HG02884 (cell line): ENCODE results near the gene SPATS2L.
"Not testable (repeated sequence)": the region's sequence is repeated elsewhere in the genome, so short reads cannot be mapped to it uniquely, and the experiment has no call there.

Experiments used
- ATAC-seq: cut with Tn5 transposase; IDR thresholded peaks from one replicate; pipeline ENCODE4 v1.9.1; 2021; ENCODE audit warnings: mild to moderate bottlenecking, moderate library complexity; ENCODE audit not compliant: unreplicated experiment

Gene SPATS2L

DNA sequence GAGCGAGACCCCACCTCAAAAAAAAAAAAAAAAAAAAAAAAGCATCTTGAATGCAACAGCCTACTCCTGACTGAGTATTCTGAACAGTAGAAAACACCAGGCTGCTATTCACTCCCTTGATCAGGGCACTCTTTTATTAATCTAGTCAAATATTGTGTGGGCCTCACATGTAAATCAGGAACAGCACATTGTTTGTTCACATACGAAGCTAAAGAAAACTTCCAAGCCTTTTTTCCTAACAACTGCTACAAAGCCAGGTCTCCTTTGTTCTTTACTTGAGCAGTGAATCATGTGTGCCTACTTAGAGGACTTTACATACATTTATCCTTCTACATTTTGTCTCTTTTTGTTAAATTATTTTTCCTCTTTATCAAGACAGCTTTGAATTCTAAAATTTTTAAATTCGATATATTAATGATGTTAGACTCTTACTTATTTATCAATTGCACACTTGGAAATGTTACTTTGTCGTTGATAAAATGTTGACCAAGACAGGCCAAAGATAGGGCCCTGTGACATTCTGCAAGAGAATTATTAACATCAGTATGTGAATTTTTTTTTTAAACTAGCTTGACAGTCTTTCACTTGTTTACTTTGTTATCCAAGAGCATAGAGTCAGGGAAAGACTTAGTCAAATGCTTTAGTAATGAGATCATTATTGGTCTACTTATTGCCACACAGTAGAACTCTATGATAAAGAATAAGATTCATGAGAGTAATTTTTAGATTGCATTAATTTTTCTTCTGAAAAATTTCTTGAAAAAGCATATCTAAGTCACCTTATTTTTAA is 13.2 kb downstream of the SPATS2L start:
- ATAC-seq = no peak

DNA sequence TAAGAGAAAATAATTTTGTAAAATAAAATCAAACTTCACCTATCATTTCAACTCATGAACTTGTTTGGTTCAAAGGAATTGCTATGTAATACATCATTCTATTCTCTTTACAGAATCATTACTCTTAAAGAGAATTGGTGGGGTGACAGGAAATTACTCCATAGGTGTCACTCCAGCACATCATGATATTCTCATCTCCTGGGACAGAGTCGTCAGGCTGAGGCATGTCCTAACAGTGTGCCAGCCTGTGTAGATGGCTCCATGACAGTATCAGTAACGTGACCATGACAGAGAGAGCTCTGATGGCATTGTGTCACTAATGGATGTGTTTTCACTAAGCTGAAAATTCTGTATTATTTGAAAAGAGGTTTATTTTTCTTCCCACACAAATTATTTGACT is 13.9 kb downstream of the SPATS2L start:
- no peak for ATAC-seq

DNA sequence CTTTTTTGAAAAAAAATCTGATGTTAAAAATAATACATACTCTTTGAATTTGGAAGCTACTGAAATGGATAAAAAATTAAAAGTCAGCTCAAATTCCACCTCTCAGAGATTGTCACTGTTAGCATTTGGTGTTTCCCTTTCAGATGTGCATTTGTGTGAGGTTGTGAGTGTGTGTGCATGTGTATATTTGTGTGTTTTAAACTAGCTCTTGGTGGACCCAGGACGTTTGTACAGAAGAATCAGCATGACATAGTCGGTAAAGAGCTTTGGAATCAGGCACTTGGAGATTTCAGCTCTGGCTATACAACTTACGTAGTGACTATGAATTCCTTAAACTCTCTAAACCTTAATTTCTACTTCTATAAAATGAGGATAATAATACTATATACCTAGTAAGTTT is 14.5 kb downstream of the SPATS2L start:
- no peak for ATAC-seq

DNA sequence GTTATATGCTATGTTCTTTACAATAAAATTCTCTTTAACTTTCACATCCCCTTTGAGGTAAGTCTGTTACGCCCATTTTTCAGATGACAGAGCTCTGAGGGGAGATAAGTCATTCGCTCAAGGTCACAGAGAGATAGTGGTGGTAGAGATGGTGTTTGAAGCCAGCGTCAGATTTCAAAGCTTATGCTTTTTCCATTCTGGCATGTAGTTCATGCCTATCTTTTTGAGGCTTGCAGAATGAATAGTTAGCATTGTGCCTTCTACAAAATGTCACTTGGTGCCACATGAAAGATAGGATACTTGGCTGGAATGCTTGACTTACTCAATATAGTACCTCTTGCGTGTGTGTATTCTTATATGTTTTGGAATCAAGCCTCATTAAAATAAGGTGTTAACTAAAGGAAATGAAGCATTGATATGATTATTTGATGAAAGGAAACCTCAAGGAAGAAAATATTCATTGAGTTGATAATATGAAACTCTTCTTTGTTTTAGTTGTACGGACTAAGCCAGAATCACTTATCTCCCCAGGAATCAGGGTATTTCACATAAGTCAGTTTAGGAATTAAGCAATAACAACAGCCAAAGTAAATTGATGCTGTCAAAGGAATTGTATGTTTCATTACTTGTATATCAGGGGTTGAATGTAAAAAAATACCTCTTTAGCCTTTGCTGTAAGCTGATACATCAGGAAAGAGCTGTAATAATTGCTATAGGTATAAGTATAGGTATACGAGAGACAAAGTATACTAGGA is 15.5 kb downstream of the SPATS2L start:
- ATAC-seq = no peak

DNA sequence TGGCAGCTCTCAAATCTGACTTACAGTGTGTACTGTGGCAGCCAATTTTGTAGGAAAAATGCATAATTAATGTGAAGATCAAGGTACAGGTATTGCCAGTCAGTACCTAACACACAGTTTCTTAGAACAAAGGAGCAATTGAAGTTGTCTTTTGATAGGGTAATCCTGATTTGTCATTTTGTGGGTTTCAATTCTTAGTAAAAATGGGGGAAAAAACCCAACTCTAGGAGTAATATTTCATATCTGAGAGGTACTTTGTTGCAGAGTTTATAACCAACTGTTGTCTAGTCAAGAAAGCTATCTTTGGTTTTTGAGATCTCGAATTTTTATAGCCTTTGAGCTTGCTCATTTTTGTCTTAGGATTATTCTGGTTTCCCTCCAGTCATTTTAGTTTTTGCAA is 16.1 kb downstream of the SPATS2L start:
- no peak for ATAC-seq

DNA sequence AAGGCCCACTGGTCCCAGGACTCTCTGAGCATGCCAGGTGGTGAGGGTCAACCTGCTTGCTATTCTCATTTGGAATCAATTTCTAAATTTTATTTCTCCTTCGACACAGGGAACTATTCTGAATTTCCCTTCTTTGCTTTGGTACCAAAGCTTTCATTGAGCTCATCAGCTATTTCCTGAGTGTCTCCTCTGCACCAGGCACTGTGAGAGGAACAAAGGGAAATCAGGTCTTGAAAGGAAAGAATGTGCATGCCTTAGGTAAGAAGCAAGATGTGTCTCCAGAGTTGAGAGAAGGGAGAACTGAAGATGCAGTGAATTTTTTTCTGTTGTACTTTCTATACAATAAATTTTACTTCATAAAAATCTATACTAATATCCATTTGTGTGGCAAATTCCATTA is 17.9 kb downstream of the SPATS2L start:
- ATAC-seq = no peak

DNA sequence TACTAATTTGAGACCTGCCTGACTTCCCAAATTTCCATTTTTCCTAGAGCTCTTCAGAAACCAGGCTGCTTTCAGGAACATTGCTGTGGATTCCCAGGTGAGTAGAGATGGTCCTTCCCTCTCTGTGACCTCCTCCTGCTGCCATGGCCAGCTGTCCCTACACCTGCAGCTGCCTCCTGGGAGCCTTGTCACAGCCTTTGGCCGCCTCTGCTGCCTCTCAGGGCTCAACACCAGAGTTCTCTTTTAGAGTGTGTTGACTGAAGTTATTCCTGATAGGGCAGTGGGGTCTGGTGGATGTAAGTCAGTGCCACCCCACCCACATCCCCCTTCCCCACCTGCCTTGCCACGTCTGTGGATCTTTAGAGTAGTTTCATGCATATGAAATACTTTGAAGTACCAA is 22.9 kb downstream of the SPATS2L start:
- ATAC-seq = no peak

DNA sequence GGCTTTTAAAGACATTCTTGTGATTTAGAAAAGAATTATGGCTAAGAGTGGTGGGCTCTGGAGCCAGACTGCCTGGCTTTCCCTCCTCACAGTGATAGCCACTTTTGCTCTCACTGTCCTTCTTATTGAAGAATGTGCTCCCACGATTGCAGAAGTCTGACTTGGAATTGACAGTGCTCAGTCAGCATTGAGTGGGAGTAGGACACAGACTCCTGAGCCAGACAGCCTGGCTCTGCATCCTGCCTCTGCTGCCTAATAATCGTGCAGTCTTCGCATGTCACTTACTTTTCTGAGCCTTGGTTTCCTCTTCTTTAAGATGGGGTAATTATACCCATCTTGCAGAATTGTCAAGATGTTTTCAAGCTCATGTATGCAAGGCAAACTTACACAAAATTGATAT is 23.3 kb downstream of the SPATS2L start:
- ATAC-seq = no peak

DNA sequence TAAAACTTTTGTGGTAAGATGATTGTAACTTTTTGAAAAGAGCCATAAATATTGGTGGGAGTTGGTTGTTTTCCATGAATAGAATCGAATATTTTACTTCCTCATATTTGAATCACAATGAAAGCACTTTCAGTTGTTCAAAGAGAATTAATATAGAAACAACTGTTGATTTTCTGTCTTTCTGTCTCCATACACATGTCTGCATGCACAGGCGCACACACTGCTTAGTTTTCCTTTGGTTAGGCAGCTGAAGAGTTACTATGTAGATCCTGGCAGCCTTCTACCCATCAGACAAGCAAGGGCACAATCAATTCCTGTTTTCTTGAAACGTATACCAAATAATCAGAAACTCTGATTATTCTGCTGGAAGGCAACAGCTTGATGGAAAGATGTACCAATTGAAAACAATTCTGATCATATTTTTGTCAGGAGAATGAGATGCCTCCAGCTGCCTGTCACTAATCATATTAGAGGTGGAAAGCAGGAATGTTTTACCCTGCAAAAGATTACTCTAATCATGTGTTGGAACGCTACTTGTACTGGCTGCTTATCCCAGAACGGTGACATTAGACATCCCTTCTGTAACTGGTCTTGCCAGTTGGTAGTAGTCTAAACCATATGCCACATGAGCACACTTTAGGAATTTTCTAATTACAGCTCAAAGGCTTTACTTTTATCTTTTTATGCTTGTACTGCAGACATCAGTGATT is 24.0 kb downstream of the SPATS2L start:
- no peak for ATAC-seq

DNA sequence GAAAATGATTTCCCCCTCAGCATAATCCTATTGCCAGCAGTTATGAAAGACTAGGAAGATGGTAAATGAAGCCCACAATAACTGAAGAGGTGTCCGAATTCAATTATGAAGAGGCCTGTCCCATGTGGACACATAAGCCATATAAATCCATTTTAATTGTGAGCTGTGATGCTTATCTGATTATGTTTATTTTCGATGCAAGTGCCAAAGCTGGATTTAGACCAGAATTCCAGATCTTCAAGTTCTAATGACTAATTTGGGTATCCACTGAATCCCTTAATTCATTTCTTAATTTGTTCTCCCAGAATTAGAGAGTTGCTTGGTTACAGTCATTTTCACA is 24.5 kb downstream of the SPATS2L start:
- ATAC-seq = no peak

DNA sequence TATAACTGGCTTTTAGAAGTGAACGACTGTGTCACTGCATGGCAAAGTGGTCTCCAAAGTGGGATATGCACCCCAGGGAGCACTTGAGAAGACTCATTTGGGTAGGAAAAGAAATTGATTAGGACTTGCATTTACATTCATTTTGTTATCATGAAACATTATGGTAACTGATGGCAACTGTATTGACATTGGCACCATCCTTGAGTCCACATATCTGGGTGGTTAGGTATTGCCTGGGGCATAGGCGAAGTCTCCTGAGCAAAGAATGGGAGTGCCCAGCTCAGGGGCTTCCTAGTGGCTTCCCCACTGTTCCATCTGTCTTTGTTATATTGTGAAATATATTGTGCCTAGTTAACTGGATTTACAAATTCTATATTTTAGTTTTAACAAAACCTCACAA is 29.2 kb downstream of the SPATS2L start:
- ATAC-seq = no peak

DNA sequence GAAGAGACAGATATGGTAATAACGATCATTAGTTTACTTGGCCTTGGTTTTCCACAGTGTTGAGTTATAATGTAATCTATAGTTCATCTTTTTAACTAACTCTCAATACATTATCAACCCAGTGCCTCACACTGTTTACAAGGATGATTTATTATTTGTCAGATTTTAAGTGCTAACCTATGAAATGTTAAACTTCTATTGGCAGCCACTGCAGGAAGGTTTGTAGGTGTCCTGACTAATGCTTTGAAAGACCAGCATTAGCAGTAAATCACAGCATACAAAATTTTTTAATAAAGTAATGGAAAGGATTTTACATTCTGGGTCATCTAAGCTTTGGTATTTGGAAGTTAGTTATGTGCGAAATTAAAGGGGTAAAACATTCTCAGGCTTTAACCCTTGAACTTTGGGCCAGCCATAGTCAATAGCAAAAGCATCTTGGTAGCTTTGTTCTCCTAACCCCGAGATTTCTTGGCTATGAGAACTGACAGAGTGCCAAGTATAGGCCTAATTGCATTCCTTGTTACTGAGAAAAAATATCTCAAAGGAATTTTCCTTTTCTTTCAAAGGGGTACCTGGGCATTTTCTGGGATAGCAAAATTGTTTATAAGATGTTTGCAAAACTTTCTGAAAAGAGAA is 30.6 kb downstream of the SPATS2L start:
- ATAC-seq = no peak

DNA sequence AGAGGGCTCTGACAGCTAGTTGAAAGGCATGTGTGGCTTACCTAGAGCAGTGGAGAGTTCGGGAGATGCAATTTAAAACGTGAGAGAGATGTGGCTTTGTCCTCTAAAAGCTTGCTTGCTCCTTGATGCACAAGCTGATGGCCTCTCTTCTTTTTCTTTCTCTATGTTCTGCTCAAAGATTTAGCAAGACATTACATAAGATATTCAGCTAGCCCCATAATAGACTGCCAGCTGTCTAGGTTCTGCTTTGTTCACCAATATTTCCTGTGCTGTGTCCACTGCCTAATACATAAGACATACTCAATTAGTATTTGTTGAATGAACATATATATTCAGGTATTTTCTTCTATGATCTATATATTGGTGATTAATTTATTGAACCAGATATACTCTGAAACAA is 31.1 kb downstream of the SPATS2L start:
- ATAC-seq = no peak

DNA sequence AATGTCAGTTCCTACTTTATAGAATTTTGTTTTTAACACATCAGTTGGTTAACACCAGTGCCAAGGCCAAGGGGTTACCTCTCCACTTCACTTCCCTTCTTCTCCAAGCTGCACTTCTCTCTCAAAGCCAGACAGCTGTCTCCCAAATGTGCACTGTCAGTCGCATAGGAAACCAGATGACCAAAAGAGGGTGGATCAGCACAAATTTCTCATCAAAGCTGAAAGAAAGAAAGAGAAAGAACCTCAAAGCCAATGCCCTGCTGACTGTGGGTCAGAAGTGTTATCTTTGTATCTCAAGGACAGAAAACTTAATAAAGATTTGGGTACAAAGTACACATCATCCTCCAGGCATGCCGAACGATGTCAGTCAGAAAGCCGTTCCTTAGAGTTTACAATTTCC is 32.2 kb downstream of the SPATS2L start:
- no peak for ATAC-seq

DNA sequence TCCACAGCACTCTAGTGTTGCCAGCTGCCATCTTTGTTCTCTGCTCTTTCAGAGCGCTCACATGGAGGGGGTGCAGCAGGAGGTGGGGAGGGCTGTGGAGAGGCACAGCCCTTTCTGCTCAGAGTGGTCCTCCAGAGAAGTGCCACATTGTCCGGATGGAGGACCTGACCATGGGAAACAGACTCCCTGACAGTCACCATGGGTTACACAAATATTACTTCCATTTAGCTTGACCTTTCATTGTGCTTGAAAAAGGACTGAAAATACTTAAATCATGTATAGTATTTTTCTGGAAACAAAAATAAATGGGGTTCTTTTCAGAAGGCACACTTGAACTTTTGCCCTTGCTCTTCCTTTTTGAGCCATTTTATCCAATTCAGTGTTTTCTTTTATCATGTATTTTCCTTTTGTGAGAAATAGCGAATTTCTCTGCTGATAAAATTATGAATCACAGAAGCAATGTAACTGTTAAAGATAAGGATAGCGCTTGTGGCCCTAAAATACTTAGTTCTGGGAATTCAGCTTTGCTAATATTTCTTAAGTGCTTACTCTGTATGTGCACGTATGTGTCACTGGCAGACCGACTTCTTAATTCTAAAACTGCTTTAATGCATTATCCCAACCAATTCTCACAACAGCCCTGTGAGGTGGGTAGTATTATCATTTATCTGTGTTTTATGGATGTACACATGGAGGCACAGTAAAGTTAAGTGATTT is 34.2 kb downstream of the SPATS2L start:
- ATAC-seq = no peak

DNA sequence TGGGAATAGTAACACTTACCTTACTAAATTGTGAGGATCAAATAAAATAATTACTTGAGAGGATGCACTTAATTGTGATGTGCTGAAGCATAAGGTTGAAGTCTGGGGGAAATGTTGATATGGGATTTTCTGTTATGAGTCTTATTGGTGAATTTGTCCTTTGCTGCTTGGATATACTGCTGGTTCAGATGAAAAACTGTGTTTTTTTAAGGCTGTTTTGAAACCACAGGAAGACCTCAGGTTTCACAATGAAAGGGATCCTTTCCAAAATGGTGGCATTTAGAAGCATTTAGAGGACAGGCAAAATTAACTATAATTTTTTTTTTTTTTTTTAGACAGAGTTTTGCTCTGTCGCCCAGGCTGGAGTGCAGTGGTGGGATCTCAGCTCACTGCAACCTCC is 34.9 kb downstream of the SPATS2L start:
- ATAC-seq = no peak

DNA sequence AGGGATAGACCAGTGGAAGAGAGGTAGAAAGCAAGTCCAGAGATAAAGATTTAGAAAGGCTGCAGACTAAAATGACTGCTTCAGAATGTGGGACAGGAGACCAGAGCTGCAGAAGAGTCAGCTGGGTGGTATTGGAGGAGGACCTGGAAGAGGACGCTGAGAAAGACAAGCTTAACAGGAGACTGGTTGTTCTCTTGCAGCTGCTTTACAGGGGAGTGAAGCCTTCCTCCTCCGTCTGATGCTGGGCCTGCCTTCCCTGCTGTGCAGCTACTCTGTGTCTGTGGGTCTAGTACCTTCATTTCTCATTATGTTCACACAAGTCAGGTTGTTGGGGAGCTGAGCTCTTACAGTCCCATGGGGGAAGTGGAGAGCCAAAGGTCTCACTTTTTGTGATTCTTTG is 35.7 kb downstream of the SPATS2L start:
- no peak for ATAC-seq

DNA sequence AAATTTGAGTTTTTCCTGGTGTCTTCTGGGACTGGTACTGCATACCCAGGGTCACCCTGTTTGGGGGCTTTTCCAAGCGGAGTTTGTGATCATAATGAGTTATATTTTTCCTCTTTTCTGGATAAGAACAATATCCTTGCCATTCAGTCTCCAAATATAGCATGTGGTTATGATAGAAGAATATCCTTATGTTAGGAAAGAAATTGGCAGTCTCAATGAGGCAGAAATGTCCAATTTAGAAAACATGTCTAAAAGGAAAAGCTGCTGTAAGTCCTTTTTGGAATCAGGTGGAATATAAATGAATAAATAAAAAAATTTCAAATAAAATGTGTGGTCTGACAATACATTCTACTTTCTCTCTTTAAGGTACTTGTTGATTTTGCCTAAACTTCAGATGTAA is 36.2 kb downstream of the SPATS2L start:
- ATAC-seq = no peak

DNA sequence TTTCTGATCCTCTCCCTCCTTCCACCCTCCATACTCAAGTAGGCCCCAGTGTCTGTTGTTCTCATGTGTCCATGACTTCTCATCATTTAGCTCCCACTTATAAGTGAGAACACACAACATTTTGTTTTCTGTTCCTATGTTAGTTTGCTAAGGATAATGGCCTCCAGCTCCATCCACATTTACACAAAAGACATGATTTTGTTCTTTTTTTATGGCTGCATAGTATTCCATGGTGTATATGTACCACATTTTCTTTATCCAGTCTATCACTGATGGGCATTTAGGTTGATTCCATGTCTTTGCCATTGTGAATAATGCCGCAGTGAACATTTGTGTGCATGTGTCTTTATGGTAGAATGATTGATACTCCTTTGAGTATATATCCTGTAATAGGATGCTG is 37.7 kb downstream of the SPATS2L start:
- ATAC-seq = not testable (repeated sequence)

DNA sequence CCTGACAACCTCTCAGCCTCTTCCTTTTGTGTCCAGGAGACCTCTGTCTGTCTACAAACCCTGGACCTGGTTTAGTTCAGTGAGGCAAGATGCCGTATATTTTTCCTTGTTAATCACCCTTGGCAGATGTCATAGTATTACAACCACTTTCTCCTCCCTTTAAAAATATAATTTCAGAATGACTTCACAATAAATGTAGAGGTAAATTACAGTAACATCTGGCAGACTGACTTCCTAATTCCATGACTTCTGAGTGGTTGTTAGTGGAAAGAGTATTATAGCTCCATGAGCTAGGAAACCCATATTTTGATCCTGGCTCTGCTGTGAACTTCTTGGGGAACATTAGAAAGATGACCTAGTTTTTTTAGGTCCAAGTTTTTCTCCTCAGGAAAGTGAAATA is 39.5 kb downstream of the SPATS2L start:
- no peak for ATAC-seq

DNA sequence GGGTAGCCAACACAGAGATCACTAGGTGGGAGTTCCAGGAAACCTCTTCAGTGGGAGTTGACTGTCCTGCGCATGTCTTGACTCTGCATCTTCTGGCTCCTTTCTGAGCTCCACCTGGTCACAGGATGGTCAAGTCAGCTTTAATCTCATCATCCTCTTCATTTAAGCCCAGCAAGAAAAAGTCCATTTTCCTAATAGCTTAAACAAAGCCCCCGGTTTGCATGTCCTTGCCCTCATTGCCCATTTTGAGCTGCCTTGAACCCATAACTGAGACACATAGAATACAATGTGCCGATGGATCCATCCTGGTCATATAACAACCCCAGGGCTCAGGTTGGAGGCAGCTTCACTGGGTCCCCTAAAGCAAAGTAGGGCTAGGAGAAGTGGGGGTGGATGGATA is 40.8 kb downstream of the SPATS2L start:
- ATAC-seq = no peak
